H9 (cell line): Measurements from ENCODE around the gene CYB5B. TPM values are rescaled to one million over a fixed set of nuclear protein-coding genes. Genes with fewer than 3 reads are reported as not detected.

Experiments used
- DNase-seq: peaks from one replicate; pipeline ENCODE4 v3.0.0-alpha.2; 2017
- H2AFZ ChIP-seq: one replicate; pipeline ENCODE4 v1.6.1; 2013; ENCODE audit warnings: mild to moderate bottlenecking, low read length, control low read depth, moderate library complexity
- H2AK5ac ChIP-seq: 2 replicates; pipeline ENCODE4 v1.6.1; 2013; ENCODE audit warnings: low read length, control low read depth, mixed read lengths; ENCODE audit not compliant: insufficient read length
- H2BK120ac ChIP-seq: one replicate; pipeline ENCODE4 v1.6.1; 2013; ENCODE audit warnings: low read depth, mild to moderate bottlenecking, low read length, control low read depth, inconsistent platforms; ENCODE audit not compliant: poor library complexity, severe bottlenecking
- H2BK12ac ChIP-seq: 2 replicates; pipeline ENCODE4 v1.6.1; 2013; ENCODE audit warnings: low read length, control low read depth, mixed read lengths, low read depth; ENCODE audit not compliant: insufficient read length
- H2BK15ac ChIP-seq: 2 replicates; pipeline ENCODE4 v1.6.1; 2013; ENCODE audit warnings: low read depth, low read length, control low read depth
- H2BK20ac ChIP-seq: one replicate; pipeline ENCODE4 v1.6.1; 2013; ENCODE audit warnings: low read depth, mild to moderate bottlenecking, low read length, control low read depth, inconsistent platforms; ENCODE audit not compliant: poor library complexity, severe bottlenecking
- H2BK5ac ChIP-seq: 2 replicates; pipeline ENCODE4 v1.6.1; 2013; ENCODE audit warnings: low read length, control low read depth, mixed read lengths; ENCODE audit not compliant: insufficient read length
- H3K14ac ChIP-seq: 2 replicates; pipeline ENCODE4 v1.6.1; 2013; ENCODE audit warnings: low read length, control low read depth; ENCODE audit not compliant: insufficient read depth
- H3K18ac ChIP-seq: 2 replicates; pipeline ENCODE4 v1.6.1; 2013; ENCODE audit warnings: low read depth, mild to moderate bottlenecking, mixed read lengths, low read length, control low read depth; ENCODE audit not compliant: insufficient read length
- H3K23ac ChIP-seq: 2 replicates; pipeline ENCODE4 v1.6.1; 2013; ENCODE audit warnings: low read length, control low read depth, mixed read lengths, low read depth; ENCODE audit not compliant: insufficient read length
- H3K23me2 ChIP-seq: 2 replicates; pipeline ENCODE4 v1.6.1; 2013; ENCODE audit warnings: low read depth, mild to moderate bottlenecking, mixed read lengths, low read length, control low read depth; ENCODE audit not compliant: insufficient read length, poor library complexity, severe bottlenecking
- H3K27ac ChIP-seq: 2 replicates; pipeline ENCODE4 v1.5.1; 2013; ENCODE audit warnings: low read length, control low read depth, mixed read lengths, low read depth; ENCODE audit not compliant: insufficient read length
- H3K27me3 ChIP-seq: 2 replicates; pipeline ENCODE4 v1.6.1; 2013; ENCODE audit warnings: low read length, control low read depth, inconsistent platforms; ENCODE audit not compliant: insufficient read depth
- H3K4ac ChIP-seq: 2 replicates; pipeline ENCODE4 v1.6.1; 2013; ENCODE audit warnings: low read depth, mild to moderate bottlenecking, control low read depth, inconsistent platforms, low read length, moderate library complexity
- H3K4me1 ChIP-seq: 2 replicates; pipeline ENCODE4 v1.6.1; 2013; ENCODE audit warnings: low read length, control low read depth, inconsistent platforms; ENCODE audit not compliant: insufficient read depth
- H3K4me2 ChIP-seq: 2 replicates; pipeline ENCODE4 v1.6.1; 2013; ENCODE audit warnings: low read length, control low read depth, mixed read lengths; ENCODE audit not compliant: insufficient read length, insufficient read depth
- H3K56ac ChIP-seq: 2 replicates; pipeline ENCODE4 v1.6.1; 2013; ENCODE audit warnings: low read depth, mild to moderate bottlenecking, mixed read lengths, low read length, control low read depth; ENCODE audit not compliant: insufficient read length
- H3K79me1 ChIP-seq: 2 replicates; pipeline ENCODE4 v1.6.1; 2013; ENCODE audit warnings: low read depth, mild to moderate bottlenecking, moderate library complexity, low read length, control low read depth, inconsistent platforms; ENCODE audit not compliant: insufficient read depth, poor library complexity, severe bottlenecking
- H3K79me2 ChIP-seq: 2 replicates; pipeline ENCODE4 v1.6.1; 2013; ENCODE audit warnings: low read length, control low read depth, inconsistent platforms; ENCODE audit not compliant: insufficient read depth
- H3K9ac ChIP-seq: 2 replicates; pipeline ENCODE4 v1.6.1; 2013; ENCODE audit warnings: low read length, control low read depth, mixed read lengths; ENCODE audit not compliant: insufficient read length; ENCODE audit errors: extremely low read depth
- H3K9me3 ChIP-seq: one replicate; pipeline ENCODE4 v1.6.1; 2013; ENCODE audit warnings: low read depth, low read length, inconsistent platforms; ENCODE audit not compliant: control insufficient read depth
- H3T11ph ChIP-seq: one replicate; pipeline ENCODE4 v1.6.1; 2013; ENCODE audit warnings: mild to moderate bottlenecking, low read length, control low read depth, inconsistent platforms
- H4K20me1 ChIP-seq: one replicate; pipeline ENCODE4 v1.6.1; 2013; ENCODE audit not compliant: control insufficient read depth, insufficient read length, insufficient read depth
- H4K5ac ChIP-seq: 2 replicates; pipeline ENCODE4 v1.6.1; 2013; ENCODE audit warnings: low read depth, mild to moderate bottlenecking, mixed read lengths, low read length, control low read depth; ENCODE audit not compliant: insufficient read length
- H4K8ac ChIP-seq: replicated peaks from 2 replicates; pipeline ENCODE4 v1.6.1; 2013; ENCODE audit warnings: low read length, control low read depth, mixed read lengths, low read depth; ENCODE audit not compliant: insufficient read length
- H4K91ac ChIP-seq: 2 replicates; pipeline ENCODE4 v1.6.1; 2013; ENCODE audit warnings: low read depth, mild to moderate bottlenecking, moderate library complexity, mixed read lengths, low read length, control low read depth; ENCODE audit not compliant: insufficient read length
- H3K27ac Mint-ChIP-seq, 3 experiments: 2 replicates in 2 of 3; 3 replicates in 1 of 3; pipeline ENCODE4 v1.8.0; 2020 to 2021; ENCODE audit warnings: mixed read lengths in 3 of 3, mild to moderate bottlenecking in 1 of 3, moderate library complexity in 1 of 3
- H3K27me3 Mint-ChIP-seq: 2 replicates; pipeline ENCODE4 v1.8.0; 2021; ENCODE audit warnings: low read depth, mild to moderate bottlenecking, moderate library complexity, mixed read lengths
- H3K36me3 Mint-ChIP-seq, 3 experiments: 2 replicates in 2 of 3; 3 replicates in 1 of 3; pipeline ENCODE4 v1.8.0; 2020 to 2021; ENCODE audit warnings: low read depth in 3 of 3, mixed read lengths in 3 of 3; ENCODE audit not compliant: insufficient read depth in 1 of 3
- H3K4me1 Mint-ChIP-seq, 2 experiments: 2 replicates each; pipeline ENCODE4 v1.8.0; 2020; ENCODE audit warnings: mixed read lengths in 2 of 2
- H3K4me3 Mint-ChIP-seq, 2 experiments: 2 replicates in 1 of 2; 3 replicates in 1 of 2; pipeline ENCODE4 v1.8.0; 2020 to 2021; ENCODE audit warnings: mild to moderate bottlenecking in 2 of 2, mixed read lengths in 2 of 2, moderate library complexity in 1 of 2
- H3K9me3 Mint-ChIP-seq, 2 experiments: 2 replicates in 1 of 2; 3 replicates in 1 of 2; pipeline ENCODE4 v1.8.0; 2020; ENCODE audit warnings: mild to moderate bottlenecking in 2 of 2, mixed read lengths in 2 of 2, moderate library complexity in 1 of 2
- CTCF ChIP-seq: fragments of 200-600 bp; sonication (generic); conservative IDR thresholded peaks from 3 replicates; pipeline ENCODE4 v1.8.0; 2021; ENCODE audit warnings: antibody characterized with exemption, mild to moderate bottlenecking
- WGBS: extraction: QIAGEN DNeasy Blood & Tissue Kit; methylation state at CpG from one replicate; pipeline ENCODE4 v1.1.7; 2013; ENCODE audit warnings: missing lambda C conversion rate, low lambda C conversion rate, mixed read lengths; ENCODE audit not compliant: insufficient read length; ENCODE audit errors: extremely low coverage; 5-methylcytosine and 5-hydroxymethylcytosine counted together
- total RNA-seq: library from RNA; stranded (reverse); gene quantifications from 2 replicates; pipeline ENCODE4 v1.2.1, GENCODE V29; 2021

The CYB5B gene
- total RNA-seq, 1 experiment from 2014 or later, result 126 TPM

GRCh38 chr16:69485361-69485760, 60.9 kb downstream of the CYB5B start:
- Histone ChIP-seq H4K5ac (no peak overlapping the region), H2BK5ac (no peak overlapping the region), H3K27ac (no peak overlapping the region), H3K4ac (no peak overlapping the region), H3K9ac (no peak overlapping the region), H3K79me1 (no peaks in the 10 kb centered on the region), H3K14ac (no peak overlapping the region), H2BK12ac (no peak overlapping the region), H3K4me2 (no peak overlapping the region), H3K79me2 (no peaks in the 10 kb centered on the region), H3K9me3 (no peaks in the 10 kb centered on the region), H2AFZ (no peak overlapping the region), H3K56ac (no peak overlapping the region), H2BK15ac (no peak overlapping the region), H3K23me2 (no peaks in the 10 kb centered on the region), H3T11ph (no peak overlapping the region), H4K8ac (no peak overlapping the region), H4K91ac (no peak overlapping the region), H2BK20ac (no peak overlapping the region), H2AK5ac (no peak overlapping the region), H4K20me1 (no peaks in the 10 kb centered on the region), H3K18ac (no peak overlapping the region), H3K27me3 (no peaks in the 10 kb centered on the region), H3K4me1 (no peaks in the 10 kb centered on the region), H3K23ac (no peak overlapping the region), H2BK120ac (no peak overlapping the region)
- H3K4me3 Mint-ChIP-seq, result no peak overlapping the region
- no peak for DNase-seq
- no peaks in the 10 kb centered on the region for H3K27me3 Mint-ChIP-seq
- H3K9me3 Mint-ChIP-seq, result no peaks in the 10 kb centered on the region
- TF ChIP-seq CTCF, result no peak
- WGBS, result no CpG with 5 or more reads among the region's 2 CpGs
- no peaks in the 10 kb centered on the region for H3K36me3 Mint-ChIP-seq
- H3K27ac Mint-ChIP-seq, result no peak overlapping the region
- peaks cover 0 to 5% of the 10 kb centered on the region in 2 experiments; a peak in 2 of 4 replicates for H3K4me1 Mint-ChIP-seq
